A549 (cell line): ENCODE results near the gene EFEMP2. TPM values are rescaled to one million over a fixed set of nuclear protein-coding genes. Genes with fewer than 3 reads are reported as not detected.

Experiments used
- ATAC-seq, 2 experiments: fragments of 200-7000 bp in 1 of 2; fragments of >200 bp in 1 of 2; cut with Nextera tagmentation in 1 of 2; cut with Tn5 transposase in 1 of 2; 3 replicates each; pipeline versions ENCODE4 v1.8.0 to v1.9.1; 2018 to 2020; ENCODE audit warnings: mild to moderate bottlenecking in 1 of 2, moderate library complexity in 1 of 2
- CTCF ChIA-PET: fragments of 300-600 bp; sonication (Branson Sonifier 250); formaldehyde crosslinking; extraction: SDS; loops from one replicate; lab custom pipeline; 2021; ENCODE audit warnings: antibody characterized with exemption, inconsistent platforms; lab: Yijun Ruan, JAX
- POLR2A ChIA-PET: fragments of 350-600 bp; formaldehyde crosslinking; extraction: SDS; loops from one replicate; lab custom pipeline; 2021; ENCODE audit warnings: antibody characterized with exemption, inconsistent platforms; lab: Yijun Ruan, JAX
- DNase-seq, 2 experiments: peaks; one replicate each; pipeline versions ENCODE4 v3.0.0 to v3.0.0-alpha.2; 2011 to 2016; ENCODE audit warnings: low read depth in 1 of 2, low spot score in 1 of 2
- FAIRE-seq: peaks from 2 replicates; lab custom pipeline; 2011; peaks lifted over from hg19 to GRCh38; lab: Jason Lieb, UNC
- H3K27ac ChIP-seq, 2 experiments: fragments of >200 bp; sonication (Bioruptor Twin); formaldehyde crosslinking; 3 replicates each; pipeline ENCODE4 v1.5.1; 2016 to 2017
- H3K4me1 ChIP-seq: fragments of >200 bp; sonication (Bioruptor Twin); formaldehyde crosslinking; 3 replicates; pipeline ENCODE4 v1.6.1; 2016
- H3K4me2 ChIP-seq: fragments of >200 bp; sonication (Bioruptor Twin); formaldehyde crosslinking; 3 replicates; pipeline ENCODE4 v1.6.1; 2016
- H3K4me3 ChIP-seq: fragments of >200 bp; sonication (Bioruptor Twin); formaldehyde crosslinking; 3 replicates; pipeline ENCODE4 v1.5.1; 2016
- H3K9me3 ChIP-seq: fragments of >200 bp; sonication (Bioruptor Twin); formaldehyde crosslinking; 3 replicates; pipeline ENCODE4 v1.6.1; 2016
- BHLHE40 ChIP-seq: IDR thresholded peaks from 2 replicates; pipeline ENCODE4 v1.6.1; 2012; ENCODE audit warnings: low read depth, low read length, inconsistent platforms
- CBX8 ChIP-seq: fragments of 200-600 bp; sonication (generic); IDR thresholded peaks from 2 replicates; pipeline ENCODE4 v1.6.1; 2016
- CEBPB ChIP-seq, 2 experiments: fragments of >200 bp in 1 of 2; sonication (Bioruptor Twin) in 1 of 2; formaldehyde crosslinking in 1 of 2; IDR thresholded peaks; 2 replicates each; pipeline ENCODE4 v1.6.1; 2012 to 2016
- CHD4 ChIP-seq: fragments of 200-600 bp; sonication (generic); IDR thresholded peaks from 2 replicates; pipeline ENCODE4 v1.6.1; 2016; ENCODE audit warnings: antibody characterized with exemption, mild to moderate bottlenecking, borderline replicate concordance
- EHF ChIP-seq: fragments of 250-450 bp; sonication (Bioruptor Pico); IDR thresholded peaks from 2 replicates; pipeline ENCODE4 v1.5.0; 2020; ENCODE audit warnings: mild to moderate bottlenecking
- FOSL2 ChIP-seq, 2 experiments: fragments of 450-650 bp in 1 of 2; fragments of >200 bp in 1 of 2; sonication (Bioruptor Twin) in 1 of 2; formaldehyde crosslinking; IDR thresholded peaks; 2 replicates each; pipeline versions ENCODE4 v1.5.0 to v1.6.1; 2016 to 2020; ENCODE audit warnings: mild to moderate bottlenecking in 1 of 2, moderate library complexity in 1 of 2
- HDAC2 ChIP-seq: fragments of 200-600 bp; sonication (generic); IDR thresholded peaks from 2 replicates; pipeline ENCODE4 v1.6.1; 2016
- HOXA7 ChIP-seq: fragments of 250-450 bp; sonication (Bioruptor Pico); IDR thresholded peaks from 2 replicates; pipeline ENCODE4 v1.5.0; 2020; ENCODE audit warnings: mild to moderate bottlenecking, moderate library complexity
- HOXB13 ChIP-seq: fragments of 250-450 bp; sonication (Bioruptor Pico); IDR thresholded peaks from 2 replicates; pipeline ENCODE4 v1.5.0; 2020; ENCODE audit warnings: low read depth, mild to moderate bottlenecking, moderate library complexity
- JUN ChIP-seq, 2 experiments: fragments of >200 bp; sonication (Bioruptor Twin); formaldehyde crosslinking; IDR thresholded peaks; 2 replicates in 1 of 2; 3 replicates in 1 of 2; pipeline ENCODE4 v1.6.1; 2016 to 2017
- KDM1A ChIP-seq: fragments of 200-600 bp; sonication (generic); IDR thresholded peaks from 2 replicates; pipeline ENCODE4 v1.6.1; 2016; ENCODE audit warnings: low read depth, mild to moderate bottlenecking
- NFE2L2 ChIP-seq: fragments of 150-350 bp; conservative IDR thresholded peaks from 2 replicates; pipeline ENCODE4 v1.6.1; 2014; ENCODE audit warnings: low read length
- NPAS2 ChIP-seq: fragments of 250-450 bp; sonication (Bioruptor Pico); IDR thresholded peaks from 2 replicates; pipeline ENCODE4 v1.8.0; 2022; ENCODE audit warnings: mild to moderate bottlenecking, moderate library complexity, borderline replicate concordance
- PHF8 ChIP-seq: fragments of 200-600 bp; sonication (generic); IDR thresholded peaks from 2 replicates; pipeline ENCODE4 v1.6.1; 2016; ENCODE audit warnings: low read depth, mild to moderate bottlenecking, antibody characterized with exemption, moderate library complexity, borderline replicate concordance
- POLR2A ChIP-seq: IDR thresholded peaks from 2 replicates; pipeline ENCODE4 v1.6.1; 2012; ENCODE audit warnings: mild to moderate bottlenecking, low read length
- POLR2AphosphoS2 ChIP-seq: conservative IDR thresholded peaks from 2 replicates; pipeline ENCODE4 v1.6.1; 2012; ENCODE audit warnings: low read length, improper control_type of control experiment, inconsistent platforms
- RARB ChIP-seq: fragments of 250-450 bp; sonication (Bioruptor Pico); IDR thresholded peaks from 2 replicates; pipeline ENCODE4 v1.8.0; 2021; ENCODE audit warnings: mild to moderate bottlenecking, moderate library complexity
- RCOR1 ChIP-seq: fragments of 150-350 bp; IDR thresholded peaks from 2 replicates; pipeline ENCODE4 v1.6.1; 2014; ENCODE audit warnings: antibody characterized with exemption, low read length, low read depth
- RFX5 ChIP-seq: fragments of 450-650 bp; IDR thresholded peaks from 2 replicates; pipeline ENCODE4 v1.7.1; 2014; ENCODE audit warnings: antibody characterized with exemption, mild to moderate bottlenecking, moderate library complexity
- SREBF2 ChIP-seq: fragments of 450-650 bp; IDR thresholded peaks from 2 replicates; pipeline ENCODE4 v1.6.1; 2014; ENCODE audit warnings: mild to moderate bottlenecking, moderate library complexity
- TP53 ChIP-seq: fragments of 250-450 bp; sonication (Bioruptor Pico); IDR thresholded peaks from 2 replicates; pipeline ENCODE4 v1.5.0; 2021; ENCODE audit warnings: mild to moderate bottlenecking, moderate library complexity
- ZFP36 ChIP-seq: fragments of 450-650 bp; IDR thresholded peaks from 2 replicates; pipeline ENCODE4 v1.6.1; 2014; ENCODE audit warnings: borderline replicate concordance; ENCODE audit not compliant: partially characterized antibody
- WGBS: methylation state at CpG from one replicate; pipeline ENCODE4 v1.1.6; 2017; ENCODE audit errors: missing lambda C conversion rate; 5-methylcytosine and 5-hydroxymethylcytosine counted together
- polyA plus RNA-seq, 4 experiments: library from polyadenylated mRNA; depleted of rRNA in 3 of 4; stranded (reverse); fragments of >200 nt; fragmentation: RNase III in 1 of 4; extraction: RNeasy Plus Mini Kit Qiagen cat#74134 plus additional on column Dnase treatment in 1 of 4; gene quantifications; 2 replicates in 3 of 4; 3 replicates in 1 of 4; pipeline ENCODE4 v1.2.3, GENCODE V29; 2011 to 2017
- TF ChIP-seq, protein P1 (sequence below): fragments of >200 bp; sonication (Bioruptor Twin); formaldehyde crosslinking; IDR thresholded peaks from 3 replicates; pipeline ENCODE4 v1.5.1; 2016
- TF ChIP-seq, protein P2 (sequence below): fragments of 450-650 bp; IDR thresholded peaks from 2 replicates; pipeline ENCODE4 v1.6.1; 2014; ENCODE audit warnings: antibody characterized with exemption
- TF ChIP-seq, protein P3 (sequence below): fragments of >200 bp; sonication (Bioruptor Twin); formaldehyde crosslinking; IDR thresholded peaks from 3 replicates; pipeline ENCODE4 v1.6.1; 2016
- TF ChIP-seq, protein P4 (sequence below): IDR thresholded peaks from 2 replicates; pipeline ENCODE4 v1.6.1; 2012
- TF ChIP-seq, protein P5 (sequence below): fragments of 200-600 bp; sonication (generic); IDR thresholded peaks from 2 replicates; pipeline ENCODE4 v1.6.1; 2016; ENCODE audit warnings: antibody characterized with exemption, mild to moderate bottlenecking, moderate library complexity

Gene EFEMP2
- polyA plus RNA-seq, 2 of the 4 experiments (the other 2 are of a cell fraction), result 1.3 to 1.4 TPM

DNA sequence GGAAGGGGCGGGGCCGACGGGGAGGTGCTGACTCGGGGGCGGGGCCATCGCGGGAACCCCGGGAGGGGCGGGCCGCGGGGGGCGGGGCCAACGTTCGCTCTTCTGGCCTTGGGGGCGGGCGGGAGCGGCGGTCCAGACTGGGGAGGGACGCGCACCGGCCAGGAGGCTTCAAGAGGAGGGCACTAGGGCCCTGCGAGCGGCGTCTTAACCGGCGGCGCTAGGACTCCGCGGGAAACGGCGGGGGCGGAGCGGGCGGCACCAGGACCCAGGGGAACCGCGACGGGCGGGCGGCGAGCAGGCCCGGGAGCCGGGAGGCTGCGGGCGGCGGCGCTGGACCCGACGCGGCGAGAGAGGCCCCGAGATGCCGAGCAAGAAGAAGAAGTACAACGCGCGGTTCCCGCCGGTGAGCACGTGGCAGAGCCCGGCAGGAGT, 46.6 kb upstream of the EFEMP2 start, which contains the start of gene DRAP1 (continued):
- TF ChIP-seq TP53 (CRISPR knock-in tag), result no peak
- TF ChIP-seq HOXA7 (CRISPR knock-in tag), result no peak
- TF ChIP-seq CBX8, result no peak
- TF ChIP-seq NFE2L2, result no peak
- TF ChIP-seq, protein P1, sequence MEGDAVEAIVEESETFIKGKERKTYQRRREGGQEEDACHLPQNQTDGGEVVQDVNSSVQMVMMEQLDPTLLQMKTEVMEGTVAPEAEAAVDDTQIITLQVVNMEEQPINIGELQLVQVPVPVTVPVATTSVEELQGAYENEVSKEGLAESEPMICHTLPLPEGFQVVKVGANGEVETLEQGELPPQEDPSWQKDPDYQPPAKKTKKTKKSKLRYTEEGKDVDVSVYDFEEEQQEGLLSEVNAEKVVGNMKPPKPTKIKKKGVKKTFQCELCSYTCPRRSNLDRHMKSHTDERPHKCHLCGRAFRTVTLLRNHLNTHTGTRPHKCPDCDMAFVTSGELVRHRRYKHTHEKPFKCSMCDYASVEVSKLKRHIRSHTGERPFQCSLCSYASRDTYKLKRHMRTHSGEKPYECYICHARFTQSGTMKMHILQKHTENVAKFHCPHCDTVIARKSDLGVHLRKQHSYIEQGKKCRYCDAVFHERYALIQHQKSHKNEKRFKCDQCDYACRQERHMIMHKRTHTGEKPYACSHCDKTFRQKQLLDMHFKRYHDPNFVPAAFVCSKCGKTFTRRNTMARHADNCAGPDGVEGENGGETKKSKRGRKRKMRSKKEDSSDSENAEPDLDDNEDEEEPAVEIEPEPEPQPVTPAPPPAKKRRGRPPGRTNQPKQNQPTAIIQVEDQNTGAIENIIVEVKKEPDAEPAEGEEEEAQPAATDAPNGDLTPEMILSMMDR, result no peak
- TF ChIP-seq EHF (CRISPR knock-in tag), result no peak
- no peak for TF ChIP-seq HOXB13 (CRISPR knock-in tag)
- TF ChIP-seq, protein P2, sequence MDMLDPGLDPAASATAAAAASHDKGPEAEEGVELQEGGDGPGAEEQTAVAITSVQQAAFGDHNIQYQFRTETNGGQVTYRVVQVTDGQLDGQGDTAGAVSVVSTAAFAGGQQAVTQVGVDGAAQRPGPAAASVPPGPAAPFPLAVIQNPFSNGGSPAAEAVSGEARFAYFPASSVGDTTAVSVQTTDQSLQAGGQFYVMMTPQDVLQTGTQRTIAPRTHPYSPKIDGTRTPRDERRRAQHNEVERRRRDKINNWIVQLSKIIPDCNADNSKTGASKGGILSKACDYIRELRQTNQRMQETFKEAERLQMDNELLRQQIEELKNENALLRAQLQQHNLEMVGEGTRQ, result no peak
- TF ChIP-seq, protein P3, sequence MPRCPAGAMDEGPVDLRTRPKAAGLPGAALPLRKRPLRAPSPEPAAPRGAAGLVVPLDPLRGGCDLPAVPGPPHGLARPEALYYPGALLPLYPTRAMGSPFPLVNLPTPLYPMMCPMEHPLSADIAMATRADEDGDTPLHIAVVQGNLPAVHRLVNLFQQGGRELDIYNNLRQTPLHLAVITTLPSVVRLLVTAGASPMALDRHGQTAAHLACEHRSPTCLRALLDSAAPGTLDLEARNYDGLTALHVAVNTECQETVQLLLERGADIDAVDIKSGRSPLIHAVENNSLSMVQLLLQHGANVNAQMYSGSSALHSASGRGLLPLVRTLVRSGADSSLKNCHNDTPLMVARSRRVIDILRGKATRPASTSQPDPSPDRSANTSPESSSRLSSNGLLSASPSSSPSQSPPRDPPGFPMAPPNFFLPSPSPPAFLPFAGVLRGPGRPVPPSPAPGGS, result peak; percentile 40; the same call in 1 of the 3 replicates
- TF ChIP-seq PHF8, result peak; percentile 86
- no peak; a peak in 1 of 4 replicates for TF ChIP-seq CEBPB (IDR thresholded peaks at IDR 0.05)
- TF ChIP-seq NPAS2 (CRISPR knock-in tag), result no peak
- TF ChIP-seq JUN (IDR thresholded peaks at IDR 0.05), result peak; percentile 76 to 93
- no peak for TF ChIP-seq BHLHE40
- peak; percentile 31 for TF ChIP-seq ZFP36
- no peak for TF ChIP-seq CHD4
- no peak for TF ChIP-seq FOSL2 (IDR thresholded peaks at IDR 0.05)
- TF ChIP-seq FOSL2 (CRISPR knock-in tag; IDR thresholded peaks at IDR 0.05), result peak; percentile 76
- no peak for TF ChIP-seq RARB (CRISPR knock-in tag)
- no peak for TF ChIP-seq RFX5
- no peak for TF ChIP-seq RCOR1
- no peak for TF ChIP-seq SREBF2

DNA sequence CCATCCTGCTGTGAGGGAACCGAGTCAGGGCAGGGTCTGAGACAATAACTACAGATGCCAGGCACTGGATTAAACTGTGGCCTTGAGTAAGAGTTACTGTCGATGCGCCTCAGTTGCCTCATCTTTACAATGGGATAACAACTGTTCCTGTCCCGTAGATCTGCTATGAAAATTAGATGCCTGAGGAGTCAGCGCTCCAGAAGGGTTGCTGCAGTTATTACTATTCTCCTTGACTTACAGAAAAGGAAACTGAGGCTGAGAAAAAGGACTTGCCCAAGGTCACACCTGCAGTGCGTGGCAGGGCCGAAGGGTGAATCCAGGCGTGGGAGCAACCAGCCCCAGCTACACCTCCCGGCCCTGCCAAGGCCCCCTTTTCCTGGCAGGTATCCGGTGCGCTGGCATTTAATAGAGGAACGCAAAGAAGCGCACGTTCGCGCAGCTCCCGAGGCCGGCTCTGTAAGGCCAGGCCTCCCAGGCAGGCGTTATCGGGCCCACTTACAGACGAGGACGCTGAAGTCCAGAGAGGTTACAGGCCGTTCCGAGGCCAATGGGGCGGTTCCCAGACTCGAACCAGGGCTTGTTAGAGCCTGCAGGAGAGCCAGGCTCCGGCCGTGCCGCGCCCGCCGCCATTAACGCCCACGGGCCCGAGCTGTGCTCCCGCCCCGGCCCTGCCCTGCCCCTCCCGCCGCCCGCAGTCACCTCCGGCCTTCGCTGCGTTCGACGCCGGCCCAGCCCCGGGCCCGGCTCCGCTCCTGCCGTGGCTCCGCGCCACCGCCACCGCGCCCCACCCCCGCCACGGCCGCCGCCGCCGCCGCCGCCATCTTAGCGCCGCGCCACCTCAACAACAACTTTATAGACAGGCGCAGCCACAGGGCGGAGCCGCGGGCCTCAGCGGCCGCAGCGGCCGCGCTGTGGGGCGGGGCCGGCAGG, 45.9 kb upstream of the EFEMP2 start, which contains the start of gene C11orf68:
Gene C11orf68, minus strand, starts transcription at position 852 of the 930 bp plus-strand sequence. Its CDS starts 31 bp downstream, at position 821.
- FAIRE-seq (no peak), ATAC-seq (peak; percentile 5 to 40; a peak in 5 of 6 replicates), DNase-seq (peak in 1 of 2 experiments; percentile 62)
- peak within 1 kb of the TSS; percentile 97 for H3K4me3 ChIP-seq
- H3K4me1 ChIP-seq, result peaks cover 51% of the 10 kb centered on the region
- 8% methylated on average over 28 of the region's 77 CpGs for WGBS
- POLR2A ChIA-PET, result interaction anchor here (1.0 to 1.9 kb wide), 6 partner anchors 16 to 30 kb away, joined by 3 to 7 read pairs (median 5); partner anchors contain the start of genes CCDC85B, FIBP and FOSL1
- H3K9me3 ChIP-seq, result no peaks in the 10 kb centered on the region
- CTCF ChIA-PET, result interaction anchor here (1.2 to 31.6 kb wide), 2 partner anchors 25 to 48 kb away, joined by 3 to 618 read pairs; partner anchors contain the start of genes CCDC85B, FIBP and FOSL1
- H3K27ac ChIP-seq, result peak within 1 kb of the TSS; percentile 95 to 100
- peak; percentile 71 for TF ChIP-seq HDAC2
- TF ChIP-seq KDM1A, result peak; percentile 92
- no peak for TF ChIP-seq NFE2L2
- peak; percentile 87 for TF ChIP-seq POLR2A
- TF ChIP-seq, protein P3, result peak; percentile 84
- TF ChIP-seq, protein P4, sequence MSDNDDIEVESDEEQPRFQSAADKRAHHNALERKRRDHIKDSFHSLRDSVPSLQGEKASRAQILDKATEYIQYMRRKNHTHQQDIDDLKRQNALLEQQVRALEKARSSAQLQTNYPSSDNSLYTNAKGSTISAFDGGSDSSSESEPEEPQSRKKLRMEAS, result peak; percentile 34; the same call in 1 of the 2 replicates
- peak; percentile 86; the same call in 1 of the 2 replicates for TF ChIP-seq PHF8
- TF ChIP-seq, protein P5, sequence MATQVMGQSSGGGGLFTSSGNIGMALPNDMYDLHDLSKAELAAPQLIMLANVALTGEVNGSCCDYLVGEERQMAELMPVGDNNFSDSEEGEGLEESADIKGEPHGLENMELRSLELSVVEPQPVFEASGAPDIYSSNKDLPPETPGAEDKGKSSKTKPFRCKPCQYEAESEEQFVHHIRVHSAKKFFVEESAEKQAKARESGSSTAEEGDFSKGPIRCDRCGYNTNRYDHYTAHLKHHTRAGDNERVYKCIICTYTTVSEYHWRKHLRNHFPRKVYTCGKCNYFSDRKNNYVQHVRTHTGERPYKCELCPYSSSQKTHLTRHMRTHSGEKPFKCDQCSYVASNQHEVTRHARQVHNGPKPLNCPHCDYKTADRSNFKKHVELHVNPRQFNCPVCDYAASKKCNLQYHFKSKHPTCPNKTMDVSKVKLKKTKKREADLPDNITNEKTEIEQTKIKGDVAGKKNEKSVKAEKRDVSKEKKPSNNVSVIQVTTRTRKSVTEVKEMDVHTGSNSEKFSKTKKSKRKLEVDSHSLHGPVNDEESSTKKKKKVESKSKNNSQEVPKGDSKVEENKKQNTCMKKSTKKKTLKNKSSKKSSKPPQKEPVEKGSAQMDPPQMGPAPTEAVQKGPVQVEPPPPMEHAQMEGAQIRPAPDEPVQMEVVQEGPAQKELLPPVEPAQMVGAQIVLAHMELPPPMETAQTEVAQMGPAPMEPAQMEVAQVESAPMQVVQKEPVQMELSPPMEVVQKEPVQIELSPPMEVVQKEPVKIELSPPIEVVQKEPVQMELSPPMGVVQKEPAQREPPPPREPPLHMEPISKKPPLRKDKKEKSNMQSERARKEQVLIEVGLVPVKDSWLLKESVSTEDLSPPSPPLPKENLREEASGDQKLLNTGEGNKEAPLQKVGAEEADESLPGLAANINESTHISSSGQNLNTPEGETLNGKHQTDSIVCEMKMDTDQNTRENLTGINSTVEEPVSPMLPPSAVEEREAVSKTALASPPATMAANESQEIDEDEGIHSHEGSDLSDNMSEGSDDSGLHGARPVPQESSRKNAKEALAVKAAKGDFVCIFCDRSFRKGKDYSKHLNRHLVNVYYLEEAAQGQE, result peak; percentile 63
- no peak for TF ChIP-seq POLR2AphosphoS2
- TF ChIP-seq JUN (IDR thresholded peaks at IDR 0.05), result peak in 1 of 2 experiments; percentile 87; a peak in 4 of 5 replicates
- H3K4me2 ChIP-seq, result peak within 1 kb of the TSS; percentile 98
